SW 1271 (cell line): Measurements from ENCODE around the gene CLEC16A.
"Not testable (repeated sequence)": the region's sequence is repeated elsewhere in the genome, so short reads cannot be mapped to it uniquely, and the experiment has no call there.

ENCODE experiments used
- DNase-seq, 2 experiments: peaks; one replicate each; lab custom pipeline; 2025; lab: John Stamatoyannopoulos, UW

CLEC16A gene

DNA sequence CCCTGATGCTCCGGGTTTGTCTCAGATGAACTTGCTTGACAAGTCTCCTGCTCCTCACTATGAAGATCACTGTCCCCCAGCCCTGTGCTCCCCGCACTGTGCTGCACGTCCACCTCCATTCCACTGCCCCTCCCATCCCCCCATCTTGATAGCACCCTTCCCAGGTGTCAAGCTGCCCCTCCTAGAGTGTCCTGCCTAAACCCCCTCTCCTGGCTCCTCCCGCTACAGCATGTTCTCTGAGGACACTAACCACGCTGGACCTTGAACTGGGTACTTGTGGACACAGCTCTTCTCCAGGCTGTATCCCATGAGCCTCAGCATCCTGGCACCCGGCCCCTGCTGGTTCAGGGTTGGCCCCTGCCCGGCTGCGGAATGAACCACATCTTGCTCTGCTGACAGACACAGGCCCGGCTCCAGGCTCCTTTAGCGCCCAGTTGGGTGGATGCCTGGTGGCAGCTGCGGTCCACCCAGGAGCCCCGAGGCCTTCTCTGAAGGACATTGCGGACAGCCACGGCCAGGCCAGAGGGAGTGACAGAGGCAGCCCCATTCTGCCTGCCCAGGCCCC is 20.6 kb upstream of the CLEC16A start:
- DNase-seq = no peak

GRCh38 chr16:10925285-10925684 is 19.1 kb upstream of the CLEC16A start:
- DNase-seq = not testable (repeated sequence)

- DNase-seq = no peak
Observed at GRCh38 chr16:10926094-10926493, 18.3 kb upstream of the CLEC16A start.

GRCh38 chr16:10926867-10927266 is 17.5 kb upstream of the CLEC16A start:
- no peak for DNase-seq

DNA sequence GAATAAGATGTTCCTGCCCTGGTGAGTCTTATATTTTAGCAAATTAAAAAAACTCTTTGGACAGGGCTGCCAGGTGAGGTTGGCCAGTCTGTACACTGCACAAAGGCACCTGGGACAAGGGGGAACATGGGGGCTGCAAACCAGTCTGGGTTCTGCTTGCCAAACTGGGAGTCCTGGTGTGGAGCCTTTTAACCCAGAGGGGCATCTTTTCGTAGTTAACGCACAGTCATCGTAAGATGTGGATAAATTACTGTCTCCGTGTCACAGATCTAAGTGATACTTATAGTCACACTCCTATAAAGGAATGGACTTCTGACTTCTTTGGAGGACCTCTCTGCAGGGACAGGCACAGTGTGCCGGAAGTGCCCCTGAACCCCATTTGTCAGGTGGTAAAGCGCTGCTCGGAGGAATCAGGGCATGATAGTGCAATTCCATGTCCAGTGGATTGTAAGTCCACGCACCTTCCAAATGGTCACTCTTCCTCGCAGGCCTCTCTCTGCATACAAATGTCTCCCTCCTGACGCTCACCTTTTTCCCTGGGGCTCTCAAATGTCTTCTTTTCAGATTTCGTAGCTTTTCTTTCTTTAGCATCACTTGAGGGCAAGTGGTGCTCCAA is 16.8 kb upstream of the CLEC16A start:
- DNase-seq = no peak

GRCh38 chr16:10929097-10929496 is 15.3 kb upstream of the CLEC16A start:
- not testable (repeated sequence) for DNase-seq

- no peak for DNase-seq
Observed at GRCh38 chr16:10929853-10930754, 14.3 kb upstream of the CLEC16A start.

GRCh38 chr16:10930755-10931093 is 13.6 kb upstream of the CLEC16A start:
- DNase-seq = no peak

DNA sequence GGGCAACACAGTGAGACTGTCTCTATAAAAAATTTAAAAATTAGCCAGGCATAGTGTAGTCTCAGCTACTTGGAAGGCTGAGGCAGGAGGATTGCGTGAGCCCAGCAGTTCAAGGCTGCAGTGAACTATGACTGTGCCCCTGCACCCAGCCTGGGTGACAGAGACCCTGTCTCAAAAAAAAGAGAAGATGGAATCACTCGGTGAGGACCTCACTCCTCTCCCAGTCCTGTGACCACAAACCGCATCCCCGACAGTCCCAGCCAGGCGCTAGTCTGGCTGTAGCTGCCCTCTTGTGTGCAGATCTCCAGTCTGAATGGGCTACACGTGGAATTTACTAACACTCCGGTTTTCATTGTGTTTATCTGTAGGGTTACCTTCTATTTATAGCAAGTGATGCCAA is 13.2 kb upstream of the CLEC16A start:
- DNase-seq = no peak

GRCh38 chr16:10931977-10932632 is 12.3 kb upstream of the CLEC16A start:
- no peak for DNase-seq

- DNase-seq = no peak
Observed at GRCh38 chr16:10932959-10933710, 11.2 kb upstream of the CLEC16A start.

- DNase-seq = no peak
Observed at GRCh38 chr16:10933865-10934264, 10.5 kb upstream of the CLEC16A start.

GRCh38 chr16:10934325-10935107 is 9.8 kb upstream of the CLEC16A start:
- no peak for DNase-seq

GRCh38 chr16:10935226-10935915 is 9.0 kb upstream of the CLEC16A start:
- DNase-seq = no peak

- DNase-seq = no peak
Observed at GRCh38 chr16:10936272-10936984, 7.9 kb upstream of the CLEC16A start.

DNA sequence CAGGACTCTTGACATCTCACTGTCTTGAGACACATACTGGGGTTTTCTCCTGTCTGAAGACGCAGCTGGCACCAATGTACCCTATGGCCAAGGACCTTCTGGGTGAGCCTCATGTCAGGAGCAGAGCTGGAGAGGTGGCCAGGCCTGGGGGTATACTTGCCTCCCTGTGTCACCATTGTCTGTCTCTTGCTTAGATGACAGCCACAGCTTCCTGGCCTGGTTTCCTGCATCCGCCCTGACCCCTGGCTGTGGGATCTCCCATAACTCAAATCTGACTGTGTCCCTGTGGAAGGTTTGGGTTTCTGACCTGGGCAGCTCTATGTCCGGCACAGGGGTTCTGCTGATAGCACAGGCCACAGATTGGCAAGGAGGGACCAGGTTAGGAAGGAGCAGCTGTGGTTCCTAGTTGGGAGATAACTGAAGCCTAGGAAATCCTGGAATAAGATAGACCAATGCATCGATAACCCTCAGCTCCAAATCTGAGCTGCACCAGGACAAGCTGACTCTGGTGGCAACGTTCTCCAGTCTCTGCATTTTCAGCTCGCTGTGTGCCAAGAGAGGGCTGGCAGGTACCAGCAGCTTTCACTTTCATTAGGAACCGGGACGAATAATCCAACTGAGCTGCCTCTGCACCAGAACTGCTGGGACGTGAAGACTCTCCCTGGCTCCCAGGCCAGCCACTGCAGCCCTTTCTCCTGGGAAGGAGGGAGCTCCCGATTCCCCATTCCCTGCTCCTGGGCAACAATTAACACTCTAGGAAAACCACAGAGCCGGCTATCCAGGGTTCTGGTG is 7.1 kb upstream of the CLEC16A start:
- no peak for DNase-seq

DNA sequence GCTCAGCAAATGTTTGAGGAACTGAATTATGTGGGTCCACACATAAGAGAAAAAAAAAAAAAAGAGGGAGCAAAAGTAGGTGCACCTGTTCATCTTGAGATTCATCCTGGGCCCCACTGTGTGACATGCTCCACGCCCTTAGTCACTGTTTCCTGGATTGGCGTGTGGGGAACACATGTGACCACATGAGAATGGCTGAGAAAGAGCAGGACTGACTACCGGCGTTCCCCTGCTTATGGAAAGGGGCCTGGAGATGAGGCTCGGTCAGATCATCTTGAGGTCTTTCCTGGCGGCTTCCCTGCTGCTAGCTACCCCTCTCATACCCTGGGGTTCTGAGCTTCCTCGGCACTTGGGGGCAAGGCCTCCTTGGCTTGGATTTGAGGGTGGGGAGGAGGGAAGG is 6.0 kb upstream of the CLEC16A start:
- DNase-seq = no peak

DNA sequence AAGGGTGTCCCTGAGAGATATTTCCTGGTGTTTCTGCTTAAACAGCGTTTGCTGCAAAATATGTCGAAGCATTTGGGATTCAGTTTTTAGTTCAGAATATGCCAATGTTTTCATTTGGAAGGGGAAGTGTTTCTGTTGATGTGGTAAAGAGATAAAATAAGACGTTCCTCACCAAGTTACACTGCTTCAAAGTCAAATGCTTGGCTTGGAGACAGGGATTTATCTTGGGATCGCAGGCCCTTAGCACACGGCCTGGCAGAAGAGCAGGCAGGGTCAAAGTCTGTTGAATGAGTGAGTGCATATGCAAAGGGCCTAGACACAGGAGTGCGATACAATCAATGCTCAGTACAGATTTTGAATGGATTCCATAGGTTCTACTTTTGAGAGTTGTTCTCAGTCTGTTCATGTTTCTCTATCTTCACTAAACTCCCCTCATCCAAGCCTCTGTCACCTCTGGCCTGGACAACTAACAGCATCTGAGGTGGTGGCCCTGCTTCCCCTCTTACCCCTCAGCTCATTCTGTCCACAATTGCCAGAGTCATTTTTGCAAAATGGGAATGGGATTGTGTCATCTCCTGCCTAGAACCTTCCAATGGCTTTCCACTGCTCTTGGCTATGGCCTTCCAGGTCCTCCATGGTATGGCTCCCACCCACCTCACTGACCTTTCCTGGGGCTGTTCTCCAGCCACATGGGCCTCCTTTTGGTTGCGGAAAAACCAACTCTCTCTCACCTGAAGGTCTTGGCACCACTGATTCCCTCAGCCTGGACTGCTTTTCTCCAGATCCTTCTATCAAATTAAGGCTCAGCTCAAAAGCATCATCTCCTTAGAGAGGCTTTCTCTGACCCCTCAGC is 5.3 kb upstream of the CLEC16A start:
- no peak for DNase-seq
